Colon (tissue), 2 donors: ENCODE measurements around the gene EARS2.
"Not testable (repeated sequence)": the region's sequence is repeated elsewhere in the genome, so short reads cannot be mapped to it uniquely, and the experiment has no call there.

Experiments used
- FAIRE-seq: peaks from 2 replicates; lab custom pipeline; 2012; peaks lifted over from hg19 to GRCh38; lab: Jason Lieb, UNC
- donor health status: control.
- donor health status: control.

Gene EARS2

DNA sequence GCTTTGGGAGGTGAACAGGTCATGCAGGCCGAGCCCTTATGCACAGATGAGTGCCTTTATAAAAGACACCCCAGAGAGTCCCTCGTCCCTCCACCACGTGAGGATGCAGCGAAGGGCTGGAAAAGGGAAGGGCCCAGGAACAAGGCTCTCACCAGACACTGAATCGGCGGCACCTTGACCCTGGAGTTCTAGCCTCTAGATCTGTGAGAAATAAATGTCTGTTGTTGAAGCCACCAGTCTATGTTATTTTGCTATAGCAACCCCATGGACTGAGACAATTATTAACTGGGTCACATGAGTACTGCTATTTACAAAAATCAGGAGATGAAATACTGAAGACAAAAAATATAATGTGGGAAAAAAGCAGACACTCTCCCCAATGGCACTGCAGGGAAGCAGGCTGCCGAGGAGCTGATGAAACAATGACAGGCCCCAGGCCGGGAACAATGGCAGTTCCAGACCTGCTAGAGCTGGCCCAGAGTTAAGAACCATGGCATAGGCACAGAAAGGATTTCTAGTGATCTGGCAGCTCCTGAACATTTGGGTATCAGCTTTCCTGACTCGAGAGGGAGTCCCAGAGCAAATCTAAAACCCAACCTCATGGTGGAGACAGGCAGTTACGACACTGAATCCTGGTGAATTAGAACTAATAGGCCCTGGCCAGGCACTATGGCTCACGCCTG, 29.0 kb downstream of the EARS2 start:
- no peak for FAIRE-seq

DNA sequence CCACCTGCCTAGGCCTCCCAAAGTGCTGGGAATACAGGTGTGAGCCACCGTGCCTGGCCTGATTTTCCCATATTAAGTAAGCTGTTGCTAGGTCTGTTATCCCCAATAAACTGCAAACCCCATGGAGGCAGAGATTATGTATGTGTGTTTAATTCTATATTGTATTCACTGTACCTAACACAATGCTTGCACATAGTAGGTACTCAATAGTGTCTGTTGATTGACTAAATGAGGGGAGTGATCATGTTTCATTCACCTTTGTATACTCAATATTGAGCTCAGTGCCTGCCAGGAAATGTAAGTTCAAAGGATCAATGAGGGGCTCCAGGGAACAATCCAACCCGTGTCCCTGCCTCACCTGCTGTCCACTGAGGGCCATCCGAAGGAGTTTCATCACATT, 32.3 kb downstream of the EARS2 start:
- FAIRE-seq, result no peak

DNA sequence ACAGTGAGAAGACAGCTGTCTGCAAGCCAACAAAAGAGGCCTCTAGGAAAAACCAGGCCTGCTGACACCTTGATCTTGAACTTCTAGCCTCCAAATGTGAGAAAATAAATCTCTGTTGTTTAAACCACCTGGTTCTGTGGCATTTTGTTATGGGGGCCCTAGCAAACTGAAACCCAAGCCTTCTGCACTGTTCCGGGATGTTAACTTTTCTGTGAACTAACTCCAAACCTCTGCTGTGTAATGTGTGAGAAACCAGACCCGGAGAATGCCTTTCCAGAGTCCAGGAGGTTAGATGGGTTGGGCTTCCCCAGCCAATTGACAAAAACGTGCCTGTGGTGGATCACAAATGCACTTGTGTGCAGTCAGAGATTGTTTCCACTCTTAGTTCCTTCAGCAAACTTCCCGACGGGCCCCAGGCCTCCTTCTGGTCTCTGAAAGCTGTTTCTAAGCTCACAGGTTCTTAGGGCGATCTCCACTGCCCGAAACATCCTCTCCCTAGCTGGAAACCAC, 33.2 kb downstream of the EARS2 start:
- FAIRE-seq, result no peak

DNA sequence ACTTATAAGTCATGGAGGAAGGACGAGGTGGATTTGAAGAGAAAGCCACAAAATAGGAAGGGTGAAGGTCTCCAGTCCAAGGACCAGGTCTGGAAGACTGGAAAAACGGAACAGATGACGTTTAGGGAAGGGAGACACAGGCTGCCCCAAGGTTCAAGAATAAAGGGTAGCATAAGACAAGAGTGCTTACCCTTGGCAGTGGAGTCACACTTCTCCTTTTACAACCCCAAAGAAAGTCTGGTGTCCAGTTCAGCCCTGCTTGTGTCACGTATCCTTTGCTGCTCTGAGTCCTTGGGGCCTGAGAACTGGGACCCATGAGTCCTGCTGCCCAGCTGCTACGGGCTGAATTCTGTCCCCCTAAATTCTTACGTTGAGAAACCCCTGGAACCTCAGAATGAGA, 33.8 kb downstream of the EARS2 start:
- no peak for FAIRE-seq

DNA sequence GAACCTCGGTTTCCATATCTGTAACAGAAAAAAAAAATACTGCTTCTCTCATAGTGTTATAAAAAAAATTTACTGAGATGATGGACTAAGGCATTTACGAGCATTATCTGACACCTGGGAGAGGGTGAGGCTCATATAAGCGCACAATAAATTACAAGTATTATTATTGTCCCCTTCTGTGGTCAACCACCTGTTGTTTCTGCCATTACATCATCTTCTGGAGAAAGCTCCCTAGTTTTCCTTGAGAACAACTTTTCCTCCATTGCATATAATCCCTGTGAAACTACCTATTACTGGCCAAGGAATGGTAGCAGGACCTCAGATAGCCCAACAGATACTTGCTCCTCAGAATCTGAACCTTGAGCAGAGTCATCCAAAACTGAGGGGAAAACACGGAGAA, 35.2 kb downstream of the EARS2 start:
- FAIRE-seq, result no peak

DNA sequence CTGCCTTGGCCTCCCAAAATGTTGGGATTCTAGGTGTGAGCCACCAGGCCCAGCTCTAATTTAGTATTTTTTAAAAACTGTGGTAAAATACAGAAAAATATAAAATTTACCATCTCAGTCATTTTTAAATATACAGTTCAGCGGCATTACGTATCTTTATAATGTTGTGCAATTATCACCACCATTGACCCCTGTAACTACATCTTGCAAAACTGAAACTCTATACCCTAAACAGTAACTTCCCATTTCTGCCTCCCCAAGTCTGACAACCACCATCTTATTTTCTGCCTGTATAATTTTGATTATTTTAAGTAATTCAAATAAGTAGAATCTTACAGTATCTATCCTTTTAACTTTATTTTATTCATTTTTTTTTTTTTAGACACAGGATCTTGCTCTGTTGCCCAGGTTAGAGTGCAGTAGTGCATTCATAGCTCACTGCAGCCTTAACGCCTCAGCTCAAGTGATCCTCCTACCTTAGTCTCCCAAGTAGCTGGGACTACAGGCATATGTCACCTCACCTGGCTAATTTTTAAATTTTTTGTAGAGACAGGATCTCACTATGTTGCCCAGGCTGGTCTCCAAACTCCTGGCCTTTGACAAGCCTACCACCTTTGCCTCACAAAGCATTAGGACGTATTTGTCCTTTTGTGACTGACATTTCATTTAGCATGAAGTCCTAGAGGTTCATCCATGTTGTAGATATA, 36.0 kb downstream of the EARS2 start:
- FAIRE-seq, result no peak

DNA sequence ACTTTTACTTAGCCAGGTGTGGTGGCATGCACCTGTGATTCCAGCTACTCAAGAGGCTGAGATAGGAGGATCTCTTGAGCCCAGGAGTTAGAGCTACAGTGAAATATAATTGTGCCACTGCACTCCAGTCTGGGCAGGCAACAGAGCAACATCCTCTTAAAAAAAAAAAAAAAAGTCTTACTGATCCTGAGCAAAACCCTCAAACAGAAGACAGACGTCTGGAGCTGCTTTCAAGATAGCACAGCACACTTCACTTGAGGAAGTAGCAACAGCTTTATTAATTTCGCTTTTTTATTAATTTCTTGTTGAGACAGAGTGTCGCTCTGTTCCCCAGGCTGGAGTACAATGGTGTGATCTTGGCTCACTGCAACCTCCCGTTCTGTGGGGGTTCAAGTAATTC, 36.6 kb downstream of the EARS2 start:
- no peak for FAIRE-seq

DNA sequence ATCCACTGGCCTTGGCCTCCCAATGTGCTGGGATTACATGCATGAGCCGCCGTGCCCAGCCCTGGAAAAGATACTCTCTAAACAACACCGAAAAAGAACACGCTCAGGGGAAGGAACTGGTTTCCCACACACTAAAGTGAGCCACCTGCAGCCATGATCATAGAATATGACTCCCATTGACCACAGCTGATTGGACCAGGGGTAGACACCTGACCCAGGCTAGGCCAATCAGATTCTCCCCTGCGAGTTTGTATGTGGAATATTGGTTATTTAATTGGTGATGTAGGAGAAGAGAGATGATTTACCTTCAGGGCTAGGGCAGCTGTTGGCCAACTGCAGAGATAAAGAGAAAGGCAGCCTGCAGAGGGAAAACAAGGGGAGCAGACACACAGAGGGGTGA, 37.9 kb downstream of the EARS2 start:
- no peak for FAIRE-seq

DNA sequence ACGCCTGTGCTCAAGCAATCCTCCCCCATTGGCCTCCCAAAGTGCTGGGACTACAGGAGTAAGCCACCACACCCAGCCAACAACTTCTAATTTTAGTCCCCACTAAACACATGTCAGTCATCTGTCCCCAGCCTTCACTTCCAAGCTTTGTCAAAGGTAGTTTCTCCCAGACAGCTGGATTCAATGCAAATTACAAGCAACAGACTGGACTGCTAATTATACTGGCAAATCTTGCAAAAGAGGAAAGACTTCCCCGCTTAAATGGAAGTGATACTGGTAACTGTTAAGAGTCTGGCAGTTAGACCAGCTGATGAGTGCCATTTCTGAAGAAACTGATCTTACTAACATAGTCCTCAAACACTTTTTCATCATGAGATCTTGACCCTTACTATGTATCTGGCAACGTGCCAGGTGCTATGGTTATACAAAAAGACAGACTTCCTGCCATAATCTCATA, 38.7 kb downstream of the EARS2 start:
- FAIRE-seq, result no peak

DNA sequence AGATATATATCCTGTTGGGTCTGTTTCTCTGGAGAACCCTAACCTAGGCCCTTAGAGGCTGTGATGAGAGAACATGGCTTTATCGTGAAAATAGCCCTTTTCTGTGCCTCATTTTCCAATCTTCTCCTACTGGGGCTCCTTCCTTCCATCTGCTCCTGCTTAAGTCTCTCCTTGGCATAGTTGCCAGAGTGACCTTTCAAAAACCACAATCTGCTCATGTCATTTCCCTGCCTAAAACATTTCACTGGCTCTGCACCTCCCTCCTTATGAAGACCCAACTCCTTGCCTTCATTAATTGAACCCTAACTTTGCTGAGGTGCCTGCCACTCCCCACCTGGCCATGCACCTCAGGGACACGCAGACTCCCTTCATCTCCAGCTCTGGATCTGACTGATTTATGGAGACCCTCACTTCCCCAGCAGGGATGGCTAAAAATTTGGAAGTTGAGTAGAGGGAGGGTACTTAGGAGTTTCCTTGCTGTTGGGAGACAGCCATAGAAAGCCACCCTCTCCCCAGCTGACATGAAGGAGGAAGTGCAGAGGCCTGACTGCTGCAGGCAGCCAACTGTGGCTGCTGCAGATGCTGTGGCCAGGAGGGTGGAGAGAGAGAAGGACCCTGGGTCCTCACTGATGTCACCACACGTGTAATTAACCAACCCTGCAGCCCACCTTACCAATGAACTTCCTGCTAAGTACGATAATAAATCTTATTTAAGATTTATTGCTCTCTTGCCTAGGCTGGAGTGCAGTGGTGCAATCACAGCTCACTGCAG, 40.6 kb downstream of the EARS2 start:
- FAIRE-seq, result no peak

DNA sequence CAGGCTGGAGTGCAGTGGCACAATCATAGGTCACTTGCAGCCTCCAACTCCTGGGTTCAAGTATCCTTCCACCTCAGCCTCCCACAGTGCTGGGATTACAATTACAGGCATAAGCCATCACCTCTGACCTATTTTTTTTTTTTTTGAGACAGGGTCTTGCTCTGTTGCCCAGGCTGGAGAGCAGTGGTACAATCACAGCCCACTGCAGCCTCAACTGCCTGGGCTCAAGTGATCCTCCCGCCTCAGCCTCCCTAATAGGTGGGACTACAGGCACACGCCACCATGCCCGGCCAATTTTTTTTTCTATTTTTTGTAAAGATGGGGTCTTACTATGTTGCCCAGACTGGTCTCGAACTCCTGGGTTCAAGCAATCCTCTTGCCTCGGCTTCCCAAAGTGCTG, 41.3 kb downstream of the EARS2 start:
- FAIRE-seq, result no peak

DNA sequence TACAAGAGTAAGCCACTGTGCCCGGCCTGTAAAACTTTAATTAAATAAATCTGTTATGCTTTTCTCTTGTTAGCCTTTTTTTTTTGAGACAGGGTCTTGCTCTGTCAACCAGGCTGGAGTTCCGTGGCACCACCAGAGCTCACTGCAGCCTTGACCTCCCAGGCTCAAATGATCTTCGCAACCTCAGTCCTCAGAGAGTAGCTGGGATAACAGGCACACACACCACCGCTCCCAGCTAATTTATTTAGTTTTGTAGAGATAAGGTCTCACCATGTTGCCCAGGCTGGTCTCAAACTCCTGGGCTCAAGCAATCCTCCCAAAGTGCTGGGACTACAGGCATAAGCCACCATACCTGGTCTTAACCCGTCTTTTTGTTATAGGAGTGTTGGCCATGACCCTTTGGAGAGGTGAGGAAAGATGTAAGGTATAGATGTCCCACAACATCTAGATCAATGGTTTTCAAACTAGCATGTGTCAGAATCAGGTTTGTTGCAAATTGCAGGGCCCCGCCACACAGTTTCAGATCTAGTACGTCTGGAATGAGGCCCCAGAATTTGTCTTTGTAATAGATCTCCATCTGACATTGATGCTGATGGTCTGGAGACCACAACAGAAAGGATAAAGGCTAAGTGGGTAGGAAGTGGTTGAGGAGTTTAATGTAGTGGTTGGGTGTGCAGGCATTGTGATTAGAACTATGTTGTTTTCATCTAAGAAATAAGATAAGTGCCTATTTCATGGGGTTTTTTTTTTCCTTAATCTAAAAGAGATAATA, 42.6 kb downstream of the EARS2 start:
- no peak for FAIRE-seq

DNA sequence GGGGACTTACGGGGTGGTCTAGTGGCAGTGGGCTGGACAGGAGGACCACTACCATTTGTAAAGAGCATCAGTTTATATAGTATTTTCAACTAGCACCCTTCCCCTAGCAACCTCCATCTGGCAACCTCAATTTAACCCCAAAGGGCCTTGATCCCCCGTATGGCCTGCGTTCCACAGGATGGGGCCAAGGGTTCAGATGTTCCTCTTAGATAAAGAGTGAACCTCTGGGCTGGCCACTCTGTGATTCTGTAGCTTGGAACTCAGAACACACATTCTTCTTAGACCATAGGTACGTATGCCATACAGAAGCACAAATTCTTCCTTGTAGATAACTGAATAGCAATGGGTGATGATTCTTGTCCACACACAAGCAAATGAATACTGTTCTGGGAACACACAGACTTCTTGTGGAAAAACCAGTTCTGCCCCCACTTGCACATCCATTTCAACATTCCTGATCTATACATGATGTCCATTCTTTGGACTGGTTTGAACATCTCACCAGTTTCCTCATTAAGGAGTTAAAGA, 44.9 kb downstream of the EARS2 start:
- FAIRE-seq, result no peak

DNA sequence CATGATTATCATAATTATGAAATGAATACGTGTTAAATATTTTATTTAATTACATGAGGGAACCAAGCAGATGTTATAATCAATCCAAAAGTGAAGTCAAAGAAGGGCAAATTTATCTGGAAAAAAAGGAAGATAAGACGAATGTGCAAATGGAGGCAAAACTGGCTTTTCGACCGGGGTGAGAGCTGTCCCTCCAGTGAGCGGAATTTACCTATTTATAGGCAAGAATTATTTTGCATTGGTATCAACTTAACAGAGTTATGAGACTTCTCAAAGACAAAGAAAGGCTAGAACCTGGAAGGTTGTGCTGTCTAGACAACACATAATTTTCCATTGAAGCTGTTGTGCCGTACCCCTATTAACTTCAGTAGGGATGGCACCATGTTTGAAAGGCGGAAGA, 45.4 kb downstream of the EARS2 start:
- no peak for FAIRE-seq

DNA sequence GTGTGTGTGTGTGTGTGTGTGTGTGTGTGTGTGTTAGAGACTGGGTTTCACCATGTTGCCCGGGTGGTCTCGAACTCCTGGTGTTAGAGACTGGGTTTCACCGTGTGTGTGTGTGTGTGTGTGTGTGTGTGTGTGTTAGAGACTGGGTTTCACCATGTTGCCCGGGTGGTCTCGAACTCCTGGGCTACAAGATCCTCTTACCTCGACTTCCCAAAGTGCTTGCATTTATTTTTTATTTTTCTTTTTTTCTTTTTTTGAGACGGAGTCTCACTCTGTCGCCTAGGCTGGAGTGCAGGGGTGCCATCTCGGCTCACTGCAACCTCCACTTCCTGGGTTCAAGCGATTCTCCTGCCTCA, 46.3 kb downstream of the EARS2 start:
- not testable (repeated sequence) for FAIRE-seq

DNA sequence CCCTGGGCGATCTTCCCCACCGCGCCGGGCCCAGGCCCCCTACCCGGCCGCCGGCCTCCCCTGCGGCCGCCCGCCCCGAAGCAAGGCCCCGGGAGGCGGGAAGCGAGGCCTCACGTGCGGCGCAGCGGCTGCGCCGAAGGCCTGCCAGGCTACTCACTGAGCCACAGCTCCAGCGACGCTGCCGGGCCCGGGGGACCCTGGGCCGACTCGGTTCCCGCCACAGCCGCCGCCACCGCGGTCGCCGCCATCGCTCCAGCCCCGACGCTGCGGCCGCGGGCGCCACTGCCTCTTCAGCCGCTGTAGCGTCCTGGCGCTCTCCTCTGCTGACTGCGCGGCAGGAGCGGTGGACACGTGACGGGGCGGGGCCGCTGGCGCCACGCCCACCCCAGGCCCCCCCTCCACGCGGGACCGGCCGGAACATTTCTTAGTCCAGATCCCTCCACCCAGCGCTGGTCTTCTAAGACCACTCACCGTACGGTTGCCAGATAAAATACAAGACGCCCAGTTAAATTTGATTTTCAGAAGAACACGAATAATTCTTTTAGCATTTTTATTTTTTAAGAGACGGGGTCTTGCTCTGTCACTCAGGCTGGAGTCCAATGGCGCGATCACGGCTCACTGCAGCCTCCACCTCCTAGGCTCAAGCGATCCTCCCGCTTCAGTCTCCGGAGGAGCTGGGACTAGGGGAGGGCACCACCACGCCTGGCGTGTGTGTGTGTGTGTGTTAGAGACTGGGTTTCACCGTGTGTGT, 46.8 kb downstream of the EARS2 start, which contains the start of gene GGA2:
Gene GGA2, minus strand, starts transcription at position 331 of the 751 bp plus-strand sequence. Its CDS starts 83 bp downstream, at position 248.
- no peak for FAIRE-seq

DNA sequence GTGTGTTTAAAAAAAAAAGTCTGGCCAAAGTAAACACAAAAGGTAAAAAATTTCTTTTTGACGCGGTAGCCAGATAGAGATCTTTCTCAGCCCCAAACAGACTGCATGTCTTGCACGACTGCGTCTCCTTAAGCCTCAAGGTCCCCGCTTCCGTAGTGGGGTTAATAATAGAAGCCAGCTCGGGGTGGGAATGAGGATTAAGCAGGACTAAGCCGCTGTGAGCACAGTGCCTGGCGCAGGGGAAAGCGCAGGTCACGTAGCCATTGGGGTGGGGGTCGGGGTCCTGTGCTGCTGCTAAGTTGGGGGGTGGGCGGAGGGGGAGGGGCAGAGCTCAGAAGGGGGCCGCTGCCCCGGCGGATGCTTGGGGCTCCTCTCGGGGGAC, 47.4 kb downstream of the EARS2 start:
- no peak for FAIRE-seq

DNA sequence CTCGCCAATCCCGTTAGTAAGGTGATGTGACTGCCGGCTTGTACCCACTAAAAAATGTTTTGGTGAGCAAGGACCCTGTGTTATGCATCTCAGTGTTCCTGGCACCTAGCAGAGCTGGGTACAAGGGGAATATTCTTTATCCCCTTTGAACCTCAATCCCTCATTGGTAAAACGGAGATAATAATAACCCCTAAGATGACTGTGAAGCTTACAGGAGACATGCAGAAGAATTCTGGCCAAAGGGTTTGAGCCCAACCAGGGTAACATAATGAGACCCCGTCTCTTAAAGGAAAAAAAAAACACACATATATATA, 47.8 kb downstream of the EARS2 start:
- FAIRE-seq, result no peak

DNA sequence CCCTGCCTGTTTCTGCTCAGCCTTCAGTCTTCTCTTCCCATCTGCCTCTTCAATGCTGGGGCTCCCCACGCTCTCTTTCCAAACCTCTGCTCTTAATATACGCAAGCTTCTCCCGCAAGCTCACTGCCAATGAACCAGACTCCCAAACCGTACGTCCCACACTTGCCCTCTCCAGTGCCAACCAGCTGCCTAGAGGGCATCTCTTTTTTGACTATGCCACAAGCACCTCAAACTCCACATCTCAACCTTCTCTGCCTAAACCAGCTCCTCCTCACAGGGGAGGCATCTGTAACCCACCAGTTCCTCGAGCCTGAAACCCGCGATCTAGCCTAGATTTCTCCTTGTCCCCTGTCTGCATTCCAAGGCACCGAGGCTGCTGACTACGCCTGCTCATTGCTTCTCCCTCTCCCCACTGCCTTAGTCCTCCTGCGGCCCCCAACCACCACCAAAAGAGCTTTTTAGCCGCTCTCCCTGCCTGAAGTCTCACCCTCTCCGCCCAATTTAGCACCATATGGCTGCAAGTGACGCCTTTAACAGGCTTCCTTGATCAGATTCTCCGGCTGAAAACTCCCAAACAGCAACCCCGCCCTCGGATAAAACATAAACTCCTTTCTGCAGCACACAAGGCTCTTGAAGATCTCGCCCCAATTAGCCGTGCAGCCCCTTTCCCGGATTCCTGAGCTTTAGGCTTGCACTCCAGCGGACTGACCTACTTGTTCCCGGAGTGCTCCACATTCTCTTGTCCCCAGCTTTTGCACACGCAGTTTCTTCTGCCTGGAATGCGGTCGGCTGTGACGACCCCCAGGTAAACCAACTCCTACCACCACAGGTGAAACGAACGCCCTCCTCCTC, 48.3 kb downstream of the EARS2 start:
- FAIRE-seq, result no peak

DNA sequence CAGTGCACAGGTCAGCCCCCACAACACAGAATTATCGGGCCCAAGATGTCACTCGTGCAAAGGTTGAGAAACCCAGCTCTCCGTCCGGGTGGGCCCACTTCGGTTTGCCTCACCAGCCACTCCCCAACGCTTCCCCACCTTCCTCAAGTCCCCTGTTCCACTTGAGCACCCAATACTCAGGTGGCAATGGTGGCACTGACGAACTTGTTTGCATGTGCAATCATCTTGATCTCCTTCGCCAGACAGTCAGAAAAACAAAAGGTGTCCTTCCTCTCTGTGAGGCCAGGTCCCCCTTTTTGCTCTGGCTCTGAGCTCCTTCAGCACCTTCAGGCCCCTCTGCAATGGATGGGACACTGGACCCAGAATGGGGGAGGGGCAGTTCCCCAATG, 50.5 kb downstream of the EARS2 start:
- FAIRE-seq, result no peak
